GM23338 (cell line): Measurements from ENCODE around the gene CTRB2. TPM values are rescaled to one million over a fixed set of nuclear protein-coding genes. Genes with fewer than 3 reads are reported as not detected.

Source experiments
- ATAC-seq: fragments of 200-7000 bp; cut with Tn5 transposase; 3 replicates; pipeline ENCODE4 v1.9.1; 2020
- DNase-seq: peaks from one replicate; pipeline ENCODE4 v3.0.0-alpha.2; 2015; ENCODE audit warnings: low spot score
- H2AFZ ChIP-seq: fragments of 200-600 bp; sonication (generic); 2 replicates; pipeline ENCODE4 v1.8.0; 2016; ENCODE audit warnings: antibody characterized with exemption, mild to moderate bottlenecking, moderate library complexity
- H3F3A ChIP-seq: fragments of 200-600 bp; sonication (generic); replicated peaks from 2 replicates; pipeline ENCODE4 v1.8.0; 2017; ENCODE audit warnings: antibody characterized with exemption, mixed run types, low read depth
- H3K27ac ChIP-seq: fragments of 200-600 bp; sonication (generic); 2 replicates; pipeline ENCODE4 v1.6.1; 2016; ENCODE audit warnings: low read depth
- H3K27me3 ChIP-seq: fragments of 200-600 bp; sonication (generic); 2 replicates; pipeline ENCODE4 v1.8.0; 2016; ENCODE audit warnings: mild to moderate bottlenecking, mixed run types, moderate library complexity; ENCODE audit not compliant: insufficient read depth
- H3K36me3 ChIP-seq: fragments of 200-600 bp; sonication (generic); 2 replicates; pipeline ENCODE4 v1.8.0; 2016; ENCODE audit warnings: mild to moderate bottlenecking; ENCODE audit not compliant: insufficient read depth
- H3K4me1 ChIP-seq: fragments of 200-600 bp; sonication (generic); 2 replicates; pipeline ENCODE4 v1.8.0; 2016; ENCODE audit warnings: mild to moderate bottlenecking, moderate library complexity; ENCODE audit not compliant: insufficient read depth
- H3K4me2 ChIP-seq: fragments of 200-600 bp; sonication (generic); 2 replicates; pipeline ENCODE4 v1.7.1; 2017; ENCODE audit warnings: mixed run types
- H3K4me3 ChIP-seq: fragments of 200-600 bp; sonication (generic); 2 replicates; pipeline ENCODE4 v1.6.1; 2016; ENCODE audit warnings: mixed run types
- H3K79me2 ChIP-seq: fragments of 200-600 bp; sonication (generic); replicated peaks from 2 replicates; pipeline ENCODE4 v1.8.0; 2017; ENCODE audit warnings: mild to moderate bottlenecking; ENCODE audit not compliant: insufficient read depth
- H3K9me2 ChIP-seq: fragments of 200-600 bp; sonication (generic); 2 replicates; pipeline ENCODE4 v1.8.0; 2017; ENCODE audit not compliant: insufficient read depth
- H4K20me1 ChIP-seq: fragments of 200-600 bp; sonication (generic); replicated peaks from 2 replicates; pipeline ENCODE4 v1.8.0; 2017; ENCODE audit warnings: mild to moderate bottlenecking; ENCODE audit not compliant: insufficient read depth
- H3K27ac Mint-ChIP-seq: 2 replicates; pipeline ENCODE4 v1.8.0; 2020; ENCODE audit warnings: inconsistent platforms, mild to moderate bottlenecking, moderate library complexity, mixed read lengths
- H3K27me3 Mint-ChIP-seq: 3 replicates; pipeline ENCODE4 v1.8.0; 2022; ENCODE audit warnings: low read depth, mild to moderate bottlenecking, moderate library complexity, mixed read lengths, inconsistent platforms; ENCODE audit not compliant: insufficient read depth, poor library complexity
- H3K36me3 Mint-ChIP-seq: 3 replicates; pipeline ENCODE4 v1.8.0; 2021; ENCODE audit warnings: low read depth, mild to moderate bottlenecking, inconsistent platforms, moderate library complexity, mixed read lengths
- H3K4me1 Mint-ChIP-seq: 3 replicates; pipeline ENCODE4 v1.8.0; 2020; ENCODE audit warnings: mild to moderate bottlenecking, inconsistent platforms, mixed read lengths
- H3K4me3 Mint-ChIP-seq: 3 replicates; pipeline ENCODE4 v1.8.0; 2021; ENCODE audit warnings: moderate library complexity, mild to moderate bottlenecking, inconsistent platforms, mixed read lengths
- H3K9me3 Mint-ChIP-seq: 3 replicates; pipeline ENCODE4 v1.8.0; 2020; ENCODE audit warnings: moderate library complexity, mild to moderate bottlenecking, inconsistent platforms, mixed read lengths
- CREB1 ChIP-seq: fragments of 250-450 bp; sonication (Bioruptor Pico); IDR thresholded peaks from 2 replicates; pipeline ENCODE4 v1.5.0; 2020; ENCODE audit warnings: low read depth, mild to moderate bottlenecking, moderate library complexity
- CTCF ChIP-seq, 2 experiments: fragments of 200-600 bp in 1 of 2; sonication (generic) in 1 of 2; conservative IDR thresholded peaks; 2 replicates each; pipeline versions ENCODE4 v1.5.1 to v1.6.1; 2016 to 2017; ENCODE audit warnings: antibody characterized with exemption in 2 of 2, low read depth in 2 of 2, mild to moderate bottlenecking in 2 of 2, moderate library complexity in 1 of 2
- ETS1 ChIP-seq: IDR thresholded peaks from 2 replicates; pipeline ENCODE4 v1.6.1; 2016; ENCODE audit warnings: antibody characterized with exemption
- EZH2phosphoT487 ChIP-seq: fragments of 200-600 bp; sonication (generic); IDR thresholded peaks from one replicate; pipeline ENCODE4 v1.8.1; 2018; ENCODE audit warnings: antibody characterized with exemption; ENCODE audit not compliant: unreplicated experiment
- JUNB ChIP-seq: IDR thresholded peaks from one replicate; pipeline ENCODE4 v1.6.1; 2016; ENCODE audit warnings: antibody characterized with exemption; ENCODE audit not compliant: unreplicated experiment
- NANOG ChIP-seq: IDR thresholded peaks from 2 replicates; pipeline ENCODE4 v1.6.1; 2016; ENCODE audit warnings: antibody characterized with exemption, borderline replicate concordance
- REST ChIP-seq: IDR thresholded peaks from one replicate; pipeline ENCODE4 v1.6.1; 2018; ENCODE audit warnings: antibody characterized with exemption; ENCODE audit not compliant: unreplicated experiment
- ZNF114 ChIP-seq: fragments of 250-450 bp; sonication (Bioruptor Pico); IDR thresholded peaks from 2 replicates; pipeline ENCODE4 v1.5.0; 2020; ENCODE audit warnings: mild to moderate bottlenecking, moderate library complexity
- ZNF331 ChIP-seq: fragments of 250-450 bp; sonication (Bioruptor Pico); IDR thresholded peaks from 2 replicates; pipeline ENCODE4 v1.5.0; 2020; ENCODE audit warnings: low read depth, mild to moderate bottlenecking, moderate library complexity
- ZNF462 ChIP-seq: fragments of 250-450 bp; sonication (Bioruptor Pico); IDR thresholded peaks from 2 replicates; pipeline ENCODE4 v1.5.0; 2020; ENCODE audit warnings: mild to moderate bottlenecking, moderate library complexity
- polyA plus RNA-seq: library from polyadenylated mRNA; unstranded; fragments of >200 nt; fragmentation: Nextera tagmentation; extraction: Ambion mirVana; gene quantifications from 2 replicates; pipeline ENCODE4 v1.2.1, GENCODE V29; 2016
- total RNA-seq: library from RNA; depleted of rRNA; stranded (reverse); fragments of >200 nt; shearing (Covaris generic); gene quantifications from 2 replicates; pipeline ENCODE4 v1.2.3, GENCODE V29; 2014

Gene CTRB2
- total and polyA plus RNA-seq, 2 experiments from 2014 or later, result not detected

GRCh38 chr16:75224306-75225082 lies 17.5 kb upstream of the CTRB2 start:
- peaks cover 13% of the 10 kb centered on the region for H3K27me3 Mint-ChIP-seq
- Histone ChIP-seq H3K9me2 (no peaks in the 10 kb centered on the region), H3K36me3 (no peaks in the 10 kb centered on the region), H2AFZ (no peak overlapping the region), H3K4me1 (no peaks in the 10 kb centered on the region), H3F3A (peaks cover 15% of the 10 kb centered on the region; the same call in 1 of the 2 replicates), H3K27ac (no peak overlapping the region), H3K4me3 (no peak overlapping the region), H3K4me2 (no peak overlapping the region), H3K27me3 (no peaks in the 10 kb centered on the region), H3K79me2 (no peaks in the 10 kb centered on the region), H4K20me1 (0 out of 2 replicates have a peak, but pooled peaks cover 2% of the 10 kb centered on the region)
- H3K27ac Mint-ChIP-seq, result peak overlapping the region; percentile 77
- ATAC-seq (peak; percentile 4; the same call in 1 of the 3 replicates), DNase-seq (peak; percentile 1)
- H3K4me3 Mint-ChIP-seq, result no peak overlapping the region
- no peaks in the 10 kb centered on the region; the same call in 2 of the 3 replicates for H3K9me3 Mint-ChIP-seq
- peaks cover 7% of the 10 kb centered on the region; the same call in 2 of the 3 replicates for H3K36me3 Mint-ChIP-seq
- no peak for TF ChIP-seq JUNB
- TF ChIP-seq ZNF114, result no peak
- TF ChIP-seq REST, result no peak
- TF ChIP-seq NANOG, result no peak
- no peak for TF ChIP-seq CREB1 (CRISPR knock-in tag)
- no peak for TF ChIP-seq EZH2phosphoT487
- no peak for TF ChIP-seq ETS1
- TF ChIP-seq ZNF331 (CRISPR knock-in tag), result no peak
- no peak for TF ChIP-seq ZNF462
- TF ChIP-seq CTCF (conservative IDR thresholded peaks at IDR 0.05; ENCODE audit: low read depth in 2 of 2), result no peak
- peaks cover 5% of the 10 kb centered on the region; the same call in 2 of the 3 replicates for H3K4me1 Mint-ChIP-seq
